Measurements from ENCODE around the gene TENM4. TPM values are rescaled to one million over a fixed set of nuclear protein-coding genes. Genes with fewer than 3 reads are reported as not detected.

TENM4 gene
- total RNA-seq, 1 experiment from 2014 or later = 25.0 TPM

GRCh38 chr11:79117488-79117887 lies 323.3 kb downstream of the TENM4 start (continued):
- TF ChIP-seq ERG (CRISPR knock-in tag; IDR thresholded peaks at IDR 0.05) (no peak), ZNF317 (CRISPR knock-in tag; IDR thresholded peaks at IDR 0.05; ENCODE audit: borderline replicate concordance, low read depth) (no peak), SMAD4 (CRISPR knock-in tag; IDR thresholded peaks at IDR 0.05) (no peak), HMGA2 (CRISPR knock-in tag; IDR thresholded peaks at IDR 0.05) (no peak), ZBTB21 (CRISPR knock-in tag; IDR thresholded peaks at IDR 0.05; ENCODE audit: borderline replicate concordance) (no peak), TEAD4 (CRISPR knock-in tag; IDR thresholded peaks at IDR 0.05) (no peak)
- TF ChIP-seq, protein P1, sequence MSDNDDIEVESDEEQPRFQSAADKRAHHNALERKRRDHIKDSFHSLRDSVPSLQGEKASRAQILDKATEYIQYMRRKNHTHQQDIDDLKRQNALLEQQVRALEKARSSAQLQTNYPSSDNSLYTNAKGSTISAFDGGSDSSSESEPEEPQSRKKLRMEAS (CRISPR knock-in tag; IDR thresholded peaks at IDR 0.05) = no peak

GRCh38 chr11:79116600-79116999 lies 324.2 kb downstream of the TENM4 start:
- H3K9me3 Mint-ChIP-seq = peaks cover 9% of the 10 kb centered on the region; the same call in 1 of the 2 replicates
- no peak for ATAC-seq
- H3K4me3 Mint-ChIP-seq = no peak overlapping the region
- DNase-seq (ENCODE audit: low spot score) = no peak
- POLR2A ChIA-PET = no interaction called here
- H3K27me3 Mint-ChIP-seq (ENCODE audit: low read depth) = no peaks in the 10 kb centered on the region
- TF ChIP-seq, protein P2, sequence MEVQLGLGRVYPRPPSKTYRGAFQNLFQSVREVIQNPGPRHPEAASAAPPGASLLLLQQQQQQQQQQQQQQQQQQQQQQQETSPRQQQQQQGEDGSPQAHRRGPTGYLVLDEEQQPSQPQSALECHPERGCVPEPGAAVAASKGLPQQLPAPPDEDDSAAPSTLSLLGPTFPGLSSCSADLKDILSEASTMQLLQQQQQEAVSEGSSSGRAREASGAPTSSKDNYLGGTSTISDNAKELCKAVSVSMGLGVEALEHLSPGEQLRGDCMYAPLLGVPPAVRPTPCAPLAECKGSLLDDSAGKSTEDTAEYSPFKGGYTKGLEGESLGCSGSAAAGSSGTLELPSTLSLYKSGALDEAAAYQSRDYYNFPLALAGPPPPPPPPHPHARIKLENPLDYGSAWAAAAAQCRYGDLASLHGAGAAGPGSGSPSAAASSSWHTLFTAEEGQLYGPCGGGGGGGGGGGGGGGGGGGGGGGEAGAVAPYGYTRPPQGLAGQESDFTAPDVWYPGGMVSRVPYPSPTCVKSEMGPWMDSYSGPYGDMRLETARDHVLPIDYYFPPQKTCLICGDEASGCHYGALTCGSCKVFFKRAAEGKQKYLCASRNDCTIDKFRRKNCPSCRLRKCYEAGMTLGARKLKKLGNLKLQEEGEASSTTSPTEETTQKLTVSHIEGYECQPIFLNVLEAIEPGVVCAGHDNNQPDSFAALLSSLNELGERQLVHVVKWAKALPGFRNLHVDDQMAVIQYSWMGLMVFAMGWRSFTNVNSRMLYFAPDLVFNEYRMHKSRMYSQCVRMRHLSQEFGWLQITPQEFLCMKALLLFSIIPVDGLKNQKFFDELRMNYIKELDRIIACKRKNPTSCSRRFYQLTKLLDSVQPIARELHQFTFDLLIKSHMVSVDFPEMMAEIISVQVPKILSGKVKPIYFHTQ (CRISPR knock-in tag; IDR thresholded peaks at IDR 0.05) = no peak
- TF ChIP-seq ELF4 (CRISPR knock-in tag; IDR thresholded peaks at IDR 0.05; ENCODE audit: low read depth) (no peak), SP1 (CRISPR knock-in tag; conservative IDR thresholded peaks at IDR 0.05) (no peak), FOXP4 (CRISPR knock-in tag; IDR thresholded peaks at IDR 0.05) (no peak), E2F1 (CRISPR knock-in tag; IDR thresholded peaks at IDR 0.05) (no peak), FOXK1 (CRISPR knock-in tag; IDR thresholded peaks at IDR 0.05) (no peak), ESRRA (CRISPR knock-in tag; IDR thresholded peaks at IDR 0.05; ENCODE audit: borderline replicate concordance) (no peak), ZNF396 (CRISPR knock-in tag; IDR thresholded peaks at IDR 0.05; ENCODE audit: borderline replicate concordance) (no peak), ZNF263 (CRISPR knock-in tag; IDR thresholded peaks at IDR 0.05; ENCODE audit: low read depth) (no peak), CBFB (CRISPR knock-in tag; IDR thresholded peaks at IDR 0.05; ENCODE audit: low read depth) (no peak)
- H3K36me3 Mint-ChIP-seq = no peaks in the 10 kb centered on the region
- H3K27ac Mint-ChIP-seq = no peak overlapping the region
- CTCF ChIA-PET = interaction anchor here (1.3 kb wide), 1 partner anchor 17 kb away, joined by 5 read pairs; no protein-coding TSS in a partner anchor
- H3K4me1 Mint-ChIP-seq = peaks cover 16% of the 10 kb centered on the region

Measured in WTC11 (cell line).